ENCODE results near the gene RCHY1.

DNA sequence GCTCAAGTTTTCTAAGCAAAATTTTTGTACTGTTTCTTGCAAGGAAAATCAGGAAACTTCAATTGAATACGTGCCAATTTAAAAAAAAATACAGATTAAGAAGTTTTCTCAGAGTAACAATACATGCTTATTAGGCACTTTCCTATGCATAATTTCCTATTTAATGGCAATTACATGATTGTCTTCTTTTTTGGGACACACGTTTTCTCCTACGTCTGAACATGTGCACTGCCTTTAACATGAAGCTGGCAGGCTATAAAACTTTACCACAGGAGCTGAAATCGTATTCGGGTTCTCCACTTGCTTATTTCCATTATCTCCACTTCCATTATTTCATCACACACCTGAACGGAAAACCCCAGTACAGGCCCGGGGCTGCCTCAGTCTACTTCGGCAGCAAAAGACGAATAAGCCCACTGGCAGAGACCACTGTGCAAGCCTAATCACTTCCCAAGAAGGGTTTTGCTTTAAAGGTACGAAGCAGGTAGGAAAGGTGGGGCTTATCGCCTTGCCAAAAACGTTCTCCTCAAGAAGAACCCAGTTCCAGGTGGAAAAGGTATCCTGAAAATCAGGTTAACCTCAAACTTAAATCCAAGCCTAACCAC is 575 bp downstream of the RCHY1 start:
- TF ChIP-seq, protein P1, sequence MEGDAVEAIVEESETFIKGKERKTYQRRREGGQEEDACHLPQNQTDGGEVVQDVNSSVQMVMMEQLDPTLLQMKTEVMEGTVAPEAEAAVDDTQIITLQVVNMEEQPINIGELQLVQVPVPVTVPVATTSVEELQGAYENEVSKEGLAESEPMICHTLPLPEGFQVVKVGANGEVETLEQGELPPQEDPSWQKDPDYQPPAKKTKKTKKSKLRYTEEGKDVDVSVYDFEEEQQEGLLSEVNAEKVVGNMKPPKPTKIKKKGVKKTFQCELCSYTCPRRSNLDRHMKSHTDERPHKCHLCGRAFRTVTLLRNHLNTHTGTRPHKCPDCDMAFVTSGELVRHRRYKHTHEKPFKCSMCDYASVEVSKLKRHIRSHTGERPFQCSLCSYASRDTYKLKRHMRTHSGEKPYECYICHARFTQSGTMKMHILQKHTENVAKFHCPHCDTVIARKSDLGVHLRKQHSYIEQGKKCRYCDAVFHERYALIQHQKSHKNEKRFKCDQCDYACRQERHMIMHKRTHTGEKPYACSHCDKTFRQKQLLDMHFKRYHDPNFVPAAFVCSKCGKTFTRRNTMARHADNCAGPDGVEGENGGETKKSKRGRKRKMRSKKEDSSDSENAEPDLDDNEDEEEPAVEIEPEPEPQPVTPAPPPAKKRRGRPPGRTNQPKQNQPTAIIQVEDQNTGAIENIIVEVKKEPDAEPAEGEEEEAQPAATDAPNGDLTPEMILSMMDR (IDR thresholded peaks at IDR 0.05 in 4 of 5, conservative IDR thresholded peaks at IDR 0.05 in 1 of 5), result no peak
- no peak for TF ChIP-seq POLR2A (IDR thresholded peaks at IDR 0.05)
